Measurements from ENCODE around the gene GRB10. TPM values are rescaled to one million over a fixed set of nuclear protein-coding genes. Genes with fewer than 3 reads are reported as not detected.
"Not testable (repeated sequence)": the region's sequence is repeated elsewhere in the genome, so short reads cannot be mapped to it uniquely, and the experiment has no call there.

GRB10 gene
- total RNA-seq, 1 donor from 2014 or later: 54.9 TPM

DNA sequence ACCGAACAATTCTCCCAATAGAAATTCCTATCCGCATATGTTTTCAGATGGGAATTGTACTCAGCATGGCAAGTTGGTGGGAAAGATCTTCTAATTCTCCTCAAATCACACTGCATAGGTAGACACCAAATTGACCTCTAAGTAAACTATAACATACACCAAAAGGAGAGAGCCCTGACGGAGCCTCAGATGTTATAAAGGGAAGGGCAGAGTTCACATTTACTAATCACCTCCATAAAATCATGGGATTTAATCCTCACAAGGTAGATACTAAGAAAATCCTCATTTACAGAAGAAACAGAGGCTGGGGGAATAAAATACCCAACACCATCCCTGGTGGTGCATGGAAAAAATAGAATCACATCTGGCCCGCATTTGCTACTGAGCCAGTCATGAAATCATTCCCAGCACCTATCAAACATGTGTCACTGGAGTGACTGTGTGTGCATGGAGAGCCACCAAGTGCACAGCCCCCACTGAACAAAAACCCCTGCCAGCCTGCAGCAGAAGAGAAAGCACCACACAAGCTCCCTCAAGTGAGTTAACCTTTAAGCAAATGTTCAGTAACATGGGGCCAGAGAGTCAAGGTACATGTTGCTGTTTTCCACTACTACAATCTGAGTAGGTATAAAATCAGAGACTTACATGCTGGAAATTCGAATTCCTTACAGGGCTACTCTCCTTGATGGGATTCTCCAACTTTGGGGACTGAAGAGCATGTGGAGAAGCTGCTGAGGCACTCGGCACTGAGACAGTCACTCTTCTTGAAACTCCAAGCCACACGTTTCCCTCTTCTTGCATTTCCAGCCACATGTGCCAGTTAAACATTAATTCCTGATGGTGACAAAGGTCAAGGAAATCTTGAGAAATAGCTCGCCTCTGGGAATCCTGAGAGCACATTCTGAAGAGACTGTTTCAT is 217.8 kb downstream of the GRB10 start, which contains the start of gene DDC:
Gene DDC (minus strand): TSS at position 766 of the 919 bp plus-strand sequence. CDS start 21,320 bp downstream, outside the sequence.
- peak; percentile 72 for ATAC-seq
- DNase-seq (ENCODE audit: low spot score): peak; percentile 81

DNA sequence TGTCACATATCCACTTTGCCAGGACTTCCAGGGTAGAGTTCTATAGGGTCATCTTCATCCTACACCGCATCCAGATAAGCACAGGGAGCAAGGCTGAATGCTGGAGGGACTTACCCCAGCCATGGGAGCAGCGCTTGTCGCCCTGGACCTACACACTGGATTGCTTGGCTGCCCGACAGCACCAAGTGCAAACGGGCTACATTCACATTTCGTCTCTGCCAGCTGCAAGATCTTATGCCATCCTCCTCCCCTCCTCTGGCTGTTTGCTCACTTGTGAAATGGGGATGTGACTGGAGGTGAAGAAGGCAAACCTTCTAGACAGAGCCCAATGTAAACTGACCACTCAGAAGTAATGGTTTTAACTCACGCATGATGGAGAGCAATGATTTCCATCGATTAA is 218.5 kb downstream of the GRB10 start:
- ATAC-seq: peak; percentile 73
- DNase-seq (ENCODE audit: low spot score): peak; percentile 85

DNA sequence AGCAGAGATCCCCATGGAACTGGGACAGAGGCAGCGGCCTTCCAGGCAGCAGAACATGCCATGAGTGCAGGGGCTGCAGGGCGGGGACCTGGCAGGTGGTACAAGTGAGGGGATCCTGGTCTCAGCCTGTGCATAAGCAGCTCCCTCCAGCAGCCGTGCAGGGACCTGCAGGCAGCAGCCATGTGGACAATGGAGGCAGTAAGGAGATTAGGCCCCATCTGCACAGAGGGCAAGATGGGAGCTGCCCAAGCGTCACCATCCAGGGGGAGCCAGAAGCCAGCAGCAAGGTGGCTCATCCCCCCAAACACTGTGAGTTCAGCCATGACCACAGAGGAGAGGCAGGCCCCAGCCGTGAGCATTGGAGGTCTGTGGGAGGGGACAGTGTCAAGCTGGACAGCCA is 220.6 kb downstream of the GRB10 start:
- ATAC-seq (no peak), DNase-seq (ENCODE audit: low spot score) (no peak)

DNA sequence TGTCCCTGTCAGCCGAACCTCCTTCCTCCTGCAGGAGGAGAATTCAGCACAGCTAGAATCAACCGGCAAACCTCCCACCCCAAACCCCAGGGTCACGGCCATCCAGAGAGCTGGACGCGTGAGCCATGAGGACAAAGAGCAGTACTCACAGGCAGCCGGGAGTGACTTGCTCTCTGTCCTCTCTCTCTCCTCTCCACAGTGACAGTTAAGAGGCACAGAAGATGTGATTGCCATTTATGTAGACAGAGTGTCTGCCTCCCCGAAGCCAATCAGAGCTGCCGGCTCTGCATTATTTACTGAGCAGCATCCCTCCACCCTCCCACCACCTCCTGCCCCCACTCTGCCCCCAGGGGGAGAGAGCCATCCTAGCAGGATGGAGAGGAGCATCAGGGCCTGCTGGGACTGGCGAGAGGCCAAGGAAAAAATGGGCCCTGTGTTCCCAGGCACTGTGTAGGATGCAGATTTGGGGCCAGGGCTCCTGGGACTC is 221.8 kb downstream of the GRB10 start:
- DNase-seq (ENCODE audit: low spot score): peak; percentile 84
- peak; percentile 73 for ATAC-seq

DNA sequence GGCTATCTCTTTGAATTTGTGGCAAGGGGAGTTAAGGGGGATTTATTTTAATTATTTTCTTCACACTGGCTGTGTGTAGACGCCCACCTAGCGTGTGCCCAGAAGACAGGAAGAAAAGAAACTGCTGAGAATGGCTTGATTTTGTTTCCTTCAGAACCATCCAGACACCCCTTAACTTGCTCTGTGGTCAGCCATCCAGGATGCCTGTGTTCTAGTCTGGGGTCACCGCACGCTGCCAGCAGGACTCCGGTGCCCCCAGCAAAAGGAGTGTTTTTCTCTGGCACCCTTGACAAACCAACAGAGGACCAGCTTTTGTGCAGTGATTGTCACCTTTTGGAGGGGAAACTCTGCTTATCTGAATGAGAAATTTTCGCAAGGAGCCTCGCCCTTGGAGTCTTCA is 222.8 kb downstream of the GRB10 start:
- DNase-seq (ENCODE audit: low spot score): no peak
- no peak for ATAC-seq

DNA sequence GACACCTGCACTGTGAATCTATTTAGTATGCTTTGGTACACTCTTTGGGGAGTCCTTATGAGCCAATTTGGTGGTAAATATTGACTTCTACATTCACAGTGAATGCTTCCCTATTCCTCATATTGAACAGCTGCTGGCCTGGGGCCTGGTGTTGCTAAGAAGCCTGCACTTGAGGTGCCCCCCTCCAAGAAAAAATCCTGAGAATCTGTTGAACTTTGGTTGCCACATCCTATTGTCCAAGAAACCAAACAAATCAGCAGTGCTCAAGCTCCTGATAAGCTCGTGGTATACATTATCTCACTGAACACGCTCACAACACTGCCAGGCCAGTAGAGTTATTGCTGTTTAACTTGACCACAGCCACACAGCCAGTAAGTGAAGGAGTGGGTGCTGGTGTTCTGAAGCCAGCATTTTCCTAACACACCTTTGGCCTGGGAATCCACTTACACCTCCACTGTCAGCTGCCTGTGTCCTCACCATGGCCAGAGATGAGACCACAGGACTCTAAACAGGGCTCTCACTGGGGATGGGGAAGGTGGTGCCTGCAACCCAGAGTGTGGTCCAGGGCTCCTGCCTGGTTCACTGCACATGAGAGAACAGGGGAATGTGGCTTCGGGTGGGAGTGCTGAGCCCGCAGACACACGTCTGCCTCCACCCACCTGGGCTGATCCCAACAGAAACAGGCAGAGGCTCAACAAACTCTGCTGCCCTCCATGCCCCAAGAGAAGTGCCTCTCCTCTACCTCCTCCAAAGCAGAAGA is 224.2 kb downstream of the GRB10 start:
- ATAC-seq (no peak), DNase-seq (ENCODE audit: low spot score) (no peak)

DNA sequence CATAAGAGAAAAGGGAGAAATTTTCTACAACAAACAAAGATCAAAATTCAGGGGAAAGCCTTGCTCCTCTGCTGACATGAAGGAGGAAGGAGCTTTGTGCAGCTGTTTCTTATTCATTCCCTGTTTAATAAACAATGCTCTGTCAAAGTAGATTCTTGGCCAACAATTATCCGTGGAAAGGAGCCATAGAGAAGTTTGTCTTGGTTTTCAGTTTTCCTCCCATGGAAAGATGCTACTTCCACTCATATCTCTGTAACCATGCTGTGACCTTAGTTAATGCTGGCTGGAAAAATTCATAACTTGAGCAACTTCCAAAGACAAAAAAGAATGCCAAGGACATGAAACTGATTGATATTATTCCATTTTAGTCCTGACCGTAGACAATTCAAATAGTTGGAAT is 225.6 kb downstream of the GRB10 start:
- DNase-seq (ENCODE audit: low spot score) (no peak), ATAC-seq (no peak)

DNA sequence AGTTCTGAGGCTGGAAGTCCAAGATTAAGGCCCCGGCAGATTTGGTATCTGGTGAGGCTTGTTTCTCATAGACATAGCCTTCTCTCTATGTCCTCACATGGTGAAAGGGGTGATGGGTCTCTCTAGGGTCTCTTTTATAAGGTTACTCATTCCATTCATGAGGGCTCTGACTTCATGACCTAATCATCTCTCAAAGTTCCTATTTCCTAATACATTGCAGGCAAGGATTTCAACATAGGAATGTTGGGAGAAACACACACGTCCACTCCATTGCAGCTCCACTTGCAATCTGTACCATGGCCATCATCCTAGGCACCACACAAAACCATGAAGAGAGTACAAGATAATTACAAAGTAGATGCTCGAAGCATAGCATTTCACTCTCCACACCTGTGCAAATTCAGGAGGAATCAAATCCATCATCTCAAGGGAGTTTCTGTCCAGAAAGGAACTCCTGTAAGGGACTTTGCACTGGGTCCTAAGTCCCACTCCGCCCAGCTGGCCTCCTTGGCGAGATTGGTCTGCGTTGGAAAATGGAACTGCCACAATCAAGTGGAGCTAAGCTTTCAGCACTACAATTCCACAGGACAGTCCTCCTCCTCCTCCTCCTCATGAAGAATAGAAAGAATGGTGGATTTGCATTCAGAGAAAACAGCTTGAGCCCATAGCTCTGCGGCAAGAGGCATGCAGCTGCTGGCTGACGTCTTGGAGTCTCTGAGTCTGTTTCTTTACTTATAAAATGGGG is 226.3 kb downstream of the GRB10 start:
- DNase-seq (ENCODE audit: low spot score) (no peak), ATAC-seq (peak; percentile 59)

DNA sequence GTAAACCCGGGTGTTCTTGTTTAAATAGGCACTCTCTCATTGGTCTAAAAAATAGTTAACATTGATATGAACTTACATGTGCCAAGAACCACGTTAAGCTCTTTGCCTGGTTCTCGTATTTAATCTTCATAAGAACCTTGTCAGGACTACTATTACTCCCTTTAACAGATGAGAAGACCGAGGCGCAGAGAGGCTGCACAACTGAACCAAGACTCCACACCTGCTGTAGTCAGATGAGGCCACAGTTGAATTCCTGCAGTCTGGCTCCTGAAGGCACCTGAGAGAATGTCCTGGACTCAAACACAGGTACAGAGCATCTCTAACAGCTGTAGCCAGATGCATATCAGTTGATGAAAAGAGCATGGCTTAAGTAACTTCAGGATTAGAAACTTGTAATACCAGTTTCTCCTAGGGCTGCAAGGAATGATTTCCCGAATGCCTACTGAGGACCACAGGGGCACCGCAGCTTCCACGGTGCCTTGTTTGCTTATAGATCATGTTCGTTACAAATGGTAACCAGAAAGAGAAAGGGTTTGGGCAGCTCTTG is 227.0 kb downstream of the GRB10 start:
- ATAC-seq: no peak
- DNase-seq (ENCODE audit: low spot score): no peak

DNA sequence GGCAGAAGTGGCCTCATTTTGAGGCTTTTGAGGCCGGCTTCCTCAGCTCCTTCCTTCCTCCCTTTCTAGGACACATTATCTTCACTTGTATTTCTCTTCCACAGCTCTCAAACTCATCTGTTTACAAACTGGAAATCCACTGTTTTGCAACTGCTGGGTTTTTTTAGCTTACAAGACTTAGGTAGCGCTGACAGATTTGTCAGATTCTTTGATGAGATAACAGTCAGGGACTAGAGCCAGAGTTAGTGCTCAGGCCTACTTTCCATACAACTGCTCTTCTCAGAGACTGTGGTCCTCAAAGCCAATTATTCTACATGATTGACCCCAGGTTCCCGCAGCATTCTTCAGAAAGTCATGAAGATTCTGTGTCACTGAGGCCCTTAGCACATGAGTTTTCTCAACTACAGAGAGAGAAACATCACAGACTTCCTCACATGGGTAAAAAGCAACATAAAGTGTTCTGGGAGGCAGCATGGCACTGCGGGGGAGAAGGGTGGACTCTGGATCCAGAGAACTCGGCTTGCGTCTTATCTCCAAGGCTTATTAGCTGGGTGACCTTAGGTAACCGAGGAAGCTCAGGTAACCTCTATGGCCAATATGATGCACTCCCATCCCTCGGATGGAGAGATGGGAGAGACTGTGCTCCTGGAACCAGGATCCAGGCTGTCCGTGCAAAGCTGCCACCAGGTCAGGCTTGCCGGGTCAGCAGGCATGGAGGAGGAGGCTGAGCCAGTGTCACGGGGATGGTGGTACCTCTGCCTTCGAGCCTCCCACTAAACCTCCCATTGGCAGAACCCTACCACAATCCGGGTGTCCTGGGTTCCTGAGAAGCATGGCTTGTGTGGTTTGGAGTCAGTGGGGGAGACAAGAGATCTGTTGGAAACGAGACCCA is 228.0 kb downstream of the GRB10 start:
- peak; percentile 8 for ATAC-seq
- DNase-seq (ENCODE audit: low spot score): no peak

DNA sequence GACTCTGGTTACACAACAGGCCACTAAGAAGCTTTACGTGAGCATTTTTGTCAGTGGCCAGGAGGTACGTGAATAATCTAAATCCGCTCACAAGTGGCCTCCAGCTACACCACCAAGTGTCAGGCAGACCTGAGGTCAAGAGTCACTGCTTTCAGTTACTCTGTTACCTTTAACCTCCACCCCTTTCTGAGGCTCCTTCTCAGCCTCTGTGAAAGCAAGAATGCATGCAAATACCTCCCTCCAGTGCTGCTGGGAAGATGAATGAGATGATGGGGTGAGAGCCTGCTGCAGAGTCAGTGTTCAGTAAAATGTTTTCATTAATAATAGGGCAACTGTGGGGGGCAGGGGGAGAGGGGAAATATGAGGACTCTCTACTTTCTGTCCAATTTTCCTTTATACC is 228.7 kb downstream of the GRB10 start:
- no peak for ATAC-seq

DNA sequence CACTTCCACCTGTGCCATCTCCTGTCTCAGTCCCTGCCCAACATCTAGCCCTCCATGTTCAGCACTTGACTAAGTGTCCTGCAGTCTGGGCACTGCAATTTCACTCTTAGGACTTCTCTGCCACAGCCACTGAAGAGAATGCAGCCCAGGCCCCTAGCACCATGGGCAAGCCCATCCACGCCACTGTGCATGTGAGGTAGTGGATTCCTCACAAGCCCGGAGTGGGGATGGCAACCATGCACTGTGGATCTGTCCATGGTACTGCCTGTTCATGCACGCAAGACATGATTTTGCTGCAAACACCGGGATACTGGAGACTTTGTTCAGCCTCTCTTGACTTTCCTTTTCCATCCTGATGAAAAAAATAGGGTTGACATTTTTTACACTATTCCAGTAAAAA is 229.8 kb downstream of the GRB10 start:
- ATAC-seq: peak; percentile 63

More for the DNA sequence above, 228.7 kb downstream of the GRB10 start:
- DNase-seq (ENCODE audit: low spot score): no peak

DNA sequence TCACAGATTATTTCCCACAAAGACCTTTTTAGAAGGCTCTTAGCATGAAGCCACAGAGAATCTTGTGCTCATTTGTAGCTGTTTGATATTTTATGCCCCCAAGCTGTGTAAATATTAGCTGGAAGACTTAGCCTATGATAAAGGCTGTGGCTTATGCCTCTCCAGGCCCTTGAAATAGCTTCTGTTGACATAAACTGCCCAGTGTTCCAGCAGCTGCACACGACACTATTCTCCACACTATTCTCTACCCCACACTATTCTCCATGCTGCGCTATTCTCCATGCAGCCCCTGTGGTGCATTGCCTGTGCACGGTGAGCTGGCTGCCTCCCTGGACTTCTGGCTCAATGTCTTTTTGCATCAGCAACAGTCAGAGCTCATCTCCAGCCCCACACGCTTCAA is 230.6 kb downstream of the GRB10 start:
- no peak for DNase-seq (ENCODE audit: low spot score)
- ATAC-seq: peak; percentile 29

More for the DNA sequence above, 229.8 kb downstream of the GRB10 start:
- DNase-seq (ENCODE audit: low spot score): no peak

DNA sequence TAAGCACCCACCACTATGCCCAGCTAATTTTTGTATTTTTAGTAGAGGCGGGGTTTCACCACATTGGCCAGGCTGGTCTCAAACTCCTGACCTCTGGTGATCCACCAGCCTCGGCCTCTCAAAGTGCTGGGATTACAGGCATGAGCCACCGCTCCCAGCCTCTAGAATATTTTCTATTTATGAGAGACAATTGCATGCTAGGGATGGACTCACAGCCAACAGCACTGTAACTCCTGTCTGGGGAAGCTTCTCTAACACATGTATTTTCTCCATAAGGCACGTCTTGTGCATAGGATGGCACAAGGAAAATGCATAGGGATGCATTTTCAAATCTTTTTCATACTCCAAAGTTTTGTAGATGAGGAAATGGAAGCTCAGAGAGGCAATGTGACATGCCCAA is 237.1 kb downstream of the GRB10 start:
- not testable (repeated sequence) for ATAC-seq

DNA sequence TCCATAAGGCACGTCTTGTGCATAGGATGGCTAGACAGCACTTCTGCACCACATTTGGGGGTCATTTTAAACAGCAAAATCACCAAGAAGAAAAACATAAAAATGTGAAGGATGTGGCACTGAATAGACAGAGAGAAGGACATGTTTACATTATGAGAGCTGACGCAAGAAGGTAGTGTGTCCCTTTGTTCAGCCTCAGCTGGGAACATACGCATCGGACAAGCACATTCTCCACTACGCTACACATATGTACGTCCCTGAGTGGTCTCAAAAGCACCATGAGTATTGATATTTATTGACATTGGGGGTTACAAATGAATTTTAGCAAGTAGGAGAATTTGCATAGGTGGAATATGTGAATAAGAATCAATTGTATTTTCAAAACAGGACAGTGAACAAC is 237.7 kb downstream of the GRB10 start:
- DNase-seq (ENCODE audit: low spot score) (no peak), ATAC-seq (no peak)

More for the DNA sequence above, 237.1 kb downstream of the GRB10 start:
- DNase-seq (ENCODE audit: low spot score): not testable (repeated sequence)

DNA sequence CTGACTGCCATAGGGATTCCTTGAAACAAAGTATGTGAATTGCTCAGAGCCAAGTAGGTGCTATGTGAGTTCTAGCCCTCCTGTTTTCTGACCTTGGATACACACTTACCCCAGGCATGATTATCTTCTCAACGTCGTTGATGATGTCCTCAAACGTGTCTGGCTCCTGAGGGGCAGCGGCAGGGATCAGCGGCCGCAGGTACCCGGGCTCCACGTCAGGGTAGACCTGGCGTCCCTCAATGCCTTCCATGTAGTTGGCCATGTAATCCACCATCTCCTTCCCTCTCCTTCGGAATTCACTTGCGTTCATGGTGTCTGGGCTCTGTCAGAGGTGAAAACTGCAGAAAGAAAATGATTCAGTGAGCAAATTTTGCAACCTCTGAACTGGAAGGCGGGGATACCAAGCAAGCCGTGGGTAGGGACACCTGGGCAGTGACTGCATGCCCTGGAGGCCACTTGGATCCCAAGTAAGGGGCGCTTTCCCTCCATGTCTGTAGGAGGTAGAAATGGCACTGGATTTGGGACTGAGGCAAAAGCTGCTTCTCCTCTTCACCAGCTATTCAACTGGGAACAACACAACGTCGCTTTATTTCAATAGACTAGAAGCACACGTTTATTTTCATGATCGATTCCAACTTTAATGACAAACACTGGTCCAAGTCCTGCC is 238.8 kb downstream of the GRB10 start:
- DNase-seq (ENCODE audit: low spot score) (no peak), ATAC-seq (no peak)

DNA sequence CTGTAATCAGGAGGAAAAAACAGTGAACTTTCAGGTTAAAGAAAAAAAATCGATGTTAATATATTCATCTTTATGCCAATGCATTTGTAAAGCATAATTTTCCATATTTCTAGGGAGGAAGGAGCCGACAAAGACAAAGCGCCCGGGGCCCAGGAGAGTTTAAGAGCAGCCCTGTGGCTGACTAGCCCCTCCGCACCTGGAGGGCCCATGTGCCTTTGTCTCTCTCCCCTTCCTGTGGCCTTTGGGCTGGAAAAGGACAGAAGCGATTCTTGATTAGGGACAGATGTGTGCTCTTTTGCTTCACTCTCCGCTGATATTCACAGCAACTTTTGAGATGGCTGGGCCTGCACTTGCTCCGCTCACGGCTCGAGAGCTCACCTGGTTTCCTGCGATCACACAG is 240.6 kb downstream of the GRB10 start:
- ATAC-seq (no peak), DNase-seq (ENCODE audit: low spot score) (no peak)

DNA sequence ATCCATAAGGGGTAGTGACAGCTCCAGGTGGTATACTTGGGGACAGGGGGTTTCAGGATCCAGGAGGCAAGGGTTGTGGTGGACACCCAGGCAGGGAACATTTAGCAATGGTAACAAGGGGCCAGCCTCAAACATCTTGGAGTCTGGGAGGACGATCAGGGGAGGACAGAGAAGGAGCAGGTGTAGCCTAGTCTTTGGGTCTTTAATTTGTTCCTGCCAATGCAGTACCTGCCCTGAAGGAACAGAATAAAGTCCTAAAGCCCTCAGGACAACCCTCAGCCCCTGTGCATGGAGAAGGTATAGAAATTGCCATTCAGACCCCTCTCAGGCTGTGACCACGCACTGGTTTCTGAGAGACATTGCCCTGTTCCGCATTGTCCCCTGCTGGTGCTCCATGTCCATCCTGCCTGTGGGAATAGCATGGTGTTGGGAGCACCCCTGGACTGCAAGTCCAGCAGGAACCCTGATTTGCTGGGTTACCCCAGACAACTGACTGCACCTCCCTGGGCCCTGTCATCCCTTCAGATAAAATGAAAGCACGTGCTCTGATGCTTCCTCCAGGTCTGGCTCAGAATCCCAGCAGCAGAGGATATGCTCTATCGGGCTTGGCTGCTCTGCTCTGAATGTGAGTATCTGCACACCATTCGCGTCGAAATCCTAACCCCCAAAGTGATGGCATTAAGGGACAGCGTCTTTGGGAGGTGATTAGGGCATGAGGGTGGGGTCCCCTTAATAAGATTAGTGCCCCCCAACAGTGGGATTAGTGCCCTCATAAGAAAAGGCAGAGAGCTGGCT is 241.7 kb downstream of the GRB10 start:
- ATAC-seq: no peak
- no peak for DNase-seq (ENCODE audit: low spot score)
